Ishikawa (cell line): ENCODE results near the gene ZNHIT3.

Experiments
- CEBPB ChIP-seq: IDR thresholded peaks from 2 replicates; pipeline ENCODE4 v1.6.1; 2012
- CREB1 ChIP-seq: IDR thresholded peaks from 2 replicates; pipeline ENCODE4 v1.6.1; 2012; ENCODE audit warnings: low read depth
- EGR1 ChIP-seq: IDR thresholded peaks from 2 replicates; pipeline ENCODE4 v1.6.1; 2012
- EP300 ChIP-seq: IDR thresholded peaks from 2 replicates; pipeline ENCODE4 v1.6.1; 2012; ENCODE audit warnings: borderline replicate concordance
- FOXM1 ChIP-seq: IDR thresholded peaks from 2 replicates; pipeline ENCODE4 v1.6.1; 2012; ENCODE audit warnings: low read depth, borderline replicate concordance
- NFIC ChIP-seq: IDR thresholded peaks from 2 replicates; pipeline ENCODE4 v1.6.1; 2012
- RAD21 ChIP-seq: IDR thresholded peaks from 2 replicates; pipeline ENCODE4 v1.6.1; 2012; ENCODE audit warnings: low read depth
- TAF1 ChIP-seq: IDR thresholded peaks from 2 replicates; pipeline ENCODE4 v1.6.1; 2012; ENCODE audit warnings: low read depth, mild to moderate bottlenecking
- TCF12 ChIP-seq: IDR thresholded peaks from 2 replicates; pipeline ENCODE4 v1.6.1; 2012; ENCODE audit warnings: low read depth
- TEAD4 ChIP-seq: IDR thresholded peaks from 2 replicates; pipeline ENCODE4 v1.6.1; 2012
- YY1 ChIP-seq: IDR thresholded peaks from 2 replicates; pipeline ENCODE4 v1.6.1; 2012; ENCODE audit warnings: low read depth
- ZBTB7A ChIP-seq: IDR thresholded peaks from 2 replicates; pipeline ENCODE4 v1.6.1; 2012; ENCODE audit warnings: low read depth
- TF ChIP-seq, protein P1 (sequence below): IDR thresholded peaks from 2 replicates; pipeline ENCODE4 v1.6.1; 2012; ENCODE audit warnings: low read depth, mild to moderate bottlenecking
- TF ChIP-seq, protein P2 (sequence below): IDR thresholded peaks from 2 replicates; pipeline ENCODE4 v1.6.1; 2012
- TF ChIP-seq, protein P3 (sequence below): IDR thresholded peaks from 2 replicates; pipeline ENCODE4 v1.6.1; 2012

ZNHIT3 gene

DNA sequence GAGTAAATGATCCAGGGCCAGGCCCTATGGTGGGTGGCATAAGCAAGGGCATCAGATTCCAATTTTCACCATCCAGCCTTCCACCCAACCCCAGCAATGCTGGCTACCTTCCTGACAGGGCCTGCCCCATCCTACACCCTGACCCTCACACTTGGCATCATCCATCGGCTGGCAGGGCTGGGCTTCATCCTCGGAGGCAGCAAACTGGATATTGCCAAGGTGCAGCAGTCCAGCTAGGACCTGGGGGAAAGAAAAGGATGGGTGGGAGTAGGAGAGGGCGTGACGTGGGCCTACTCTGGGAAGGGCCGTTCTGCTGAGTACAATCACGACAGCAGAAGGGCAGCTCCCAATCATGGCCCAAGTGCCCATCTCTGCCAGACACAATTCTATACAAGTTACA lies 24.7 kb downstream of the ZNHIT3 start:
- TF ChIP-seq TCF12 (no peak), FOXM1 (no peak), TEAD4 (no peak), EP300 (no peak), EGR1 (no peak), TAF1 (no peak), ZBTB7A (no peak), NFIC (no peak)
- TF ChIP-seq, protein P1, sequence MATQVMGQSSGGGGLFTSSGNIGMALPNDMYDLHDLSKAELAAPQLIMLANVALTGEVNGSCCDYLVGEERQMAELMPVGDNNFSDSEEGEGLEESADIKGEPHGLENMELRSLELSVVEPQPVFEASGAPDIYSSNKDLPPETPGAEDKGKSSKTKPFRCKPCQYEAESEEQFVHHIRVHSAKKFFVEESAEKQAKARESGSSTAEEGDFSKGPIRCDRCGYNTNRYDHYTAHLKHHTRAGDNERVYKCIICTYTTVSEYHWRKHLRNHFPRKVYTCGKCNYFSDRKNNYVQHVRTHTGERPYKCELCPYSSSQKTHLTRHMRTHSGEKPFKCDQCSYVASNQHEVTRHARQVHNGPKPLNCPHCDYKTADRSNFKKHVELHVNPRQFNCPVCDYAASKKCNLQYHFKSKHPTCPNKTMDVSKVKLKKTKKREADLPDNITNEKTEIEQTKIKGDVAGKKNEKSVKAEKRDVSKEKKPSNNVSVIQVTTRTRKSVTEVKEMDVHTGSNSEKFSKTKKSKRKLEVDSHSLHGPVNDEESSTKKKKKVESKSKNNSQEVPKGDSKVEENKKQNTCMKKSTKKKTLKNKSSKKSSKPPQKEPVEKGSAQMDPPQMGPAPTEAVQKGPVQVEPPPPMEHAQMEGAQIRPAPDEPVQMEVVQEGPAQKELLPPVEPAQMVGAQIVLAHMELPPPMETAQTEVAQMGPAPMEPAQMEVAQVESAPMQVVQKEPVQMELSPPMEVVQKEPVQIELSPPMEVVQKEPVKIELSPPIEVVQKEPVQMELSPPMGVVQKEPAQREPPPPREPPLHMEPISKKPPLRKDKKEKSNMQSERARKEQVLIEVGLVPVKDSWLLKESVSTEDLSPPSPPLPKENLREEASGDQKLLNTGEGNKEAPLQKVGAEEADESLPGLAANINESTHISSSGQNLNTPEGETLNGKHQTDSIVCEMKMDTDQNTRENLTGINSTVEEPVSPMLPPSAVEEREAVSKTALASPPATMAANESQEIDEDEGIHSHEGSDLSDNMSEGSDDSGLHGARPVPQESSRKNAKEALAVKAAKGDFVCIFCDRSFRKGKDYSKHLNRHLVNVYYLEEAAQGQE = no peak
- TF ChIP-seq, protein P2, sequence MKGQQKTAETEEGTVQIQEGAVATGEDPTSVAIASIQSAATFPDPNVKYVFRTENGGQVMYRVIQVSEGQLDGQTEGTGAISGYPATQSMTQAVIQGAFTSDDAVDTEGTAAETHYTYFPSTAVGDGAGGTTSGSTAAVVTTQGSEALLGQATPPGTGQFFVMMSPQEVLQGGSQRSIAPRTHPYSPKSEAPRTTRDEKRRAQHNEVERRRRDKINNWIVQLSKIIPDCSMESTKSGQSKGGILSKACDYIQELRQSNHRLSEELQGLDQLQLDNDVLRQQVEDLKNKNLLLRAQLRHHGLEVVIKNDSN = no peak

DNA sequence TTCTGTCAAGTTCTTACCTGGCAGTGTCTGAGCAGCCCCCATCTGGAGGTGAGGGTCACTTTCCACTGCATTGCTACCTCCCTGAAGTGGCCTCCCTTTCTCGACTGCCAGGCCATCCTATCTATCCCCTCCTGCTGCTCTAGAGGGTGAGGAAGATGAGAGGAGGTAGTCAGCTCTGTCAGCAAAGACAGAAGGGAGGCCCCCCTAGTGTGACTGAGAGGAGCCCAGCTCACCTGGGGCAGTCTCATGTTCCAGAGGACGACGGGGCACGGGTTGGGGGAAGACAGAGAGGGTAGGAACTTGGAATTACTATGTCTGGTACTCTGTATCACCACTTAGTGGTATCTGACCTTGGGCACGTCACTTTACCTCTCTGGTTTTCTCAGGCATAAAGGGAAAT lies 26.2 kb downstream of the ZNHIT3 start:
- TF ChIP-seq TEAD4 (no peak), CEBPB (no peak), EGR1 (no peak), NFIC (no peak), RAD21 (no peak), CREB1 (no peak), TAF1 (no peak), FOXM1 (no peak), EP300 (no peak)
- TF ChIP-seq, protein P2 = no peak
- TF ChIP-seq, protein P1 = no peak

DNA sequence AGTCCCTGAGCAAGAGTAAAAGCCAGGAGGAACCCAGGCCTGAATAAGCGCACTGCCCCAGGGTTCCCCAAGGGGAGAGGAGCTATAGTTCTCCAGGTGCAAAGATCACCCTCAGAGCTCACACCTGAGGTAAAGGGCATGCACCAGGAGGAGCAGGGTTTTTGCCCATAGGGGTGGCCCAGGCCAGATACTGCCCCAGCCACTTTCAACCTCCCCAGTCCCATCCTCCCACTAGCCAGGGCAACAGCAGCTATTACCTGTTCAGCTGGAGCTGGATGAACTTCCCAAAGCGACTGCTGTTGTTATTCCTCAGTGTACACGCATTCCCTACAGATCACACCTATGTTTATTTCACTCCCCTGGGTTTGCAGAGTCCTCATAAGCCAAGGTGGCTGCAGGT lies 28.4 kb downstream of the ZNHIT3 start:
- TF ChIP-seq CREB1 = no peak
- TF ChIP-seq EGR1 = no peak
- no peak for TF ChIP-seq TEAD4
- TF ChIP-seq, protein P1 = no peak
- no peak for TF ChIP-seq YY1
- no peak for TF ChIP-seq NFIC
- TF ChIP-seq, protein P2 = no peak
- no peak for TF ChIP-seq RAD21
- TF ChIP-seq TCF12 = no peak
- no peak for TF ChIP-seq TAF1

DNA sequence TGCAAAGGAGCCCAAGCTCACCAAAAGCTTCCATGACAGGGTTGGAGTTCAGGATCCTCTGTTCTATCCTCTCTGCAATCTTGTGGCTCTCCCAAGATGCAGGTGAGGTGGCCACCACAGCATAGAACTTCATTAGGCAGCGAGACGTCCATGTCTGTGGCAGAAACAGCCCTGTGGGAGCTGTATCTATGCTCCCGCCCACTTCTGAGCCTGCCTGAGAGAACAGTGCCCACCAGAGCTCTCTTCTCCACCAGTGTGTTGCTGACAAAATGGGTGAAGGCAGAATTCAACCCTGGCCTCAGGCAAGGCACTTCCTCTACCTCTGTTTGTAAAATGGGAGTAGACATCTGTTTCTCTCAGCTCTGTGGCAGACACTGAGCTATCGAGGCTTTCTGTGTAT lies 29.4 kb downstream of the ZNHIT3 start:
- TF ChIP-seq CEBPB (no peak), YY1 (no peak), TEAD4 (no peak), FOXM1 (no peak), ZBTB7A (no peak), CREB1 (no peak), EGR1 (no peak), EP300 (no peak), TCF12 (no peak)
- TF ChIP-seq, protein P1 = no peak
- TF ChIP-seq, protein P2 = no peak
- TF ChIP-seq, protein P3, sequence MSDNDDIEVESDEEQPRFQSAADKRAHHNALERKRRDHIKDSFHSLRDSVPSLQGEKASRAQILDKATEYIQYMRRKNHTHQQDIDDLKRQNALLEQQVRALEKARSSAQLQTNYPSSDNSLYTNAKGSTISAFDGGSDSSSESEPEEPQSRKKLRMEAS = no peak
